NCI-H774 (cell line): ENCODE results near the gene MAML3.
"Not testable (repeated sequence)": the region's sequence is repeated elsewhere in the genome, so short reads cannot be mapped to it uniquely, and the experiment has no call there.

Experiments
- DNase-seq: peaks from one replicate; lab custom pipeline; 2025; lab: John Stamatoyannopoulos, UW

MAML3 gene

DNA sequence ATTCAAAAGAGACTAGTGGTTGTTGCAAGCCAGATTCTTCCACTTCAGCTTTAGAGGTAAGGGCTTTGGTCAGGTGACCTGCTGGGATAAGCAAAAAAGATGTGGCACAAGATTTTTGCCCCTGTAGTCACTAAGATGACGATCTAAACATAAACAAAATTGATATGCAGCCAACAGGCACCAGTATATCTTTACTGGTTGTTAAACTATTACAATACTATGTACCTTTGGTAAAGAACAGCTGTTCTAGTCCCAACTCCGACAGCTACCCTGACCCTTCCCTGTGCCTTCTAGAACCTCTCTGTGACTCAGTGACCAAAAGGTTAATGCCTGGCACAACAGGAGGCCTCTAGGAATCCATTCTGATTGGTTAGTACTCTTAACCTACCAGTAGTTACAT is 428.7 kb downstream of the MAML3 start:
- DNase-seq, result no peak

DNA sequence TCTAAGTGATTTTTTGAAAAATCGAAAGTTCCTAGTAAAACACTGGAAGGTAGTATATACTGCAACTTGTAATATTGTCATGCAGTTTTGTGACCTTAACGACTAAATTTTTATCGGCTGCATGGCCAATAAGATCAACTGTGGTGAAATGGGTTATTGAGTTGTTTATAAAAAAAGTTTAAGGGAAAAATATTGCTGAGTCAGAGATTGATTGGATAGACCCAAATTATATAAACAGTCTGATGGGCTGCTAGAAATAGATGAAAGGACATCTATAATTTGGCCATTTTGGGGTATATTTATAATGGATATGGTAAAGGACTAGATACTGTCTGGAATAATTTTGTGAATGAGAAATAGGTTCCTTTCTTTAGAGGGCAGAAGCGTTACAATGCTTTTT is 432.2 kb downstream of the MAML3 start:
- no peak for DNase-seq

DNA sequence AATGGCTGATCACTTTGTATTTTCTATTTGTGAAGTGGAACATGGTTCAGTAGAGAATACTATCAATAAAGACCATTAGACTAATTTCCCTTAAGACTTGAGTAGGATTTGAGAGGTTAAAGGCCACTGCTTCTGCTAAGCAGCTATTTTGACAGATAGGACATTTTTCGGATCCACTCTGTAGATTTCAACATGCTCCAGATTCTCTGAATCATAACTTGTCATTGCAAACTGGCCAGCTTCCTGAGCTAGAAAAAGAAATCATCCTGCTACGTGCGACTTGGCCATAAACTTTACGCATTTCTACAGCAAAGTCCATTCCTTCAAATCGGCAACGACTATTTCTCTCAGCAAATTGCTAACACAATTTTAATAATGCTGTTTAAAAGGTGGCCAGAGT is 433.2 kb downstream of the MAML3 start:
- no peak for DNase-seq

DNA sequence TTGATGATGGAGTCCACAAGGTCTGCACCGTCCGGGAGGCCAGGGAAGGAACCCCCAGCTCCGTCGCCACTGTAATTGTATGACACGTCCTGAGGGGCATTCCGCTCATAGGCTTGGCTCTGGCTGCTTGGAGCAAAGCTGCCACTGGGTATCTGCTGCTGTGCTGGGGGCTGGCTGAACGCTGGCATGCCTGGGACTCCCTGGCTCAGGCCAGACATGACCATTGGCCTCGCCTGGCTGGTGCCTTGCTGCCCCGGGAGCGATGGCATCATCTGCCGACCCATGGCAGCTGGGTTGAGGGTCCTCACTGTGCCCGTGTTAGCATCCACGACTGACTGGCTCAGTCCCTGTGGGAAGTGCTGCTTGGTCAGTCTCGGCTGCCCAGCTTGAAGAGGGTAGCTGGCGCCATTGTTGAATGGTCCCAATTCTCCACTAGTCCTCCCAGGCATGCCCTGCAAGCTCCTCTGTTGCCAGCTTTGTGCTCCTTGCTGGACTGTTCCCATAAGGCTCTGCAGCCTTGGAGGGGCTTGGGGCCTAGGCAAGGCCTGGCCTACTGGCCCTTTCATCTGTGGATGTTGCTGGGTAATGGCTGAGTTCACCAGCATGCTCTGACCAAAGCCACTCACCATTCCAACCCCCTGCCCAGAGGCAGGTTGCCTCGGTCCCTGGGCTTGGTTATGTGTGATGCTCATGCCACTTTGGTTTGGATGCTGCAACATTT is 434.4 kb downstream of the MAML3 start:
- DNase-seq, result no peak

GRCh38 chr4:139718833-139719232 is 435.2 kb downstream of the MAML3 start:
- DNase-seq, result no peak

DNA sequence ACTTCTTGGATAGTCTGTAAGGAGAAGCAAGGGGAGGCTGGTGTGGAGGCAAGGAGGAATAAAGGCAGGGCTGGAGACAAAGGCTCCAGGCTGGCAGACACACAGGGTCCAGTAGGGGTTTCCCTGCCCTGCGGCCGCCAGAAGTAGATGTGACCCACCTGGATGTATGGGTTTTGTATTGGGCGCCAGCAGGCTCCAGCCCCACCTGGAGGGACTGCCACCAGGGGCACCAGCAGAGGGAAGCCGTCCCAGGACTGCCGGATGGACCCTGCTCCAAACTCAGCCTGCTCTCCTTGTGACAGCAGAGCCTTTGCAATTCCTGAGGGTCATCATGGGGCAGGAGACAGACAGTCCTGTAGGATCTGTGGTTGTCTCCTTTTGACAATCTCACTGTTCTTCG is 435.6 kb downstream of the MAML3 start:
- DNase-seq, result no peak

DNA sequence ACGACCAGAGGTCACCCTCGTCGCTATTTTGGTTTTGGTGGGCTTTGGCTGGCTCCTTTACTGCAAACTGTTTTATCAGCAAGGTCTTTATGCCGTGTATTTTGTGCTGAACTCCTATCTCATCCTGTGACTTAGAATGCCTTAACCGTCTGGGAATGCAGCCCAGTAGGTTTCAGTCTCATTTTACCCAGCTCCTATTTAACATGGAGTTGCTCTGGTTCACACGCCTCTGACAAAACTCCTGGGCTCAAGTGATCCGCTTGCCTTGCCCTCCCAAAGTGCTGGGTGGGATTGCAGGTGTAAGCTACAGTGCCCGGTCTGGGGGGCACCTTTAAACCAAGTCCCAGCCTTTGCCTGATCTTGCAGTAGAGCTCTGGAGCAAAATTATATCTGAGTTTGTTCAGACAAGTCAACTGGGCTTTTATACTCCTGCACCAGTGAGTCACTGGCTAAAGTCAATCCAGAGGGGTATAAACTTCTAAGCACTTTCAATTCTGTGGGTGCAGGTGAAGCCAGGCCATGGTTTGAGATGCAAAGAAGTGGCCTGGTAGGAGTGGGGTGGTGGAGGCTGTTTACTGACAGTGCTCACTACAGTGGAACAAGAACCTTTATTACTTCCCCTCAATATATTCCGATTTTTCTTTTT is 438.1 kb downstream of the MAML3 start:
- DNase-seq, result no peak

DNA sequence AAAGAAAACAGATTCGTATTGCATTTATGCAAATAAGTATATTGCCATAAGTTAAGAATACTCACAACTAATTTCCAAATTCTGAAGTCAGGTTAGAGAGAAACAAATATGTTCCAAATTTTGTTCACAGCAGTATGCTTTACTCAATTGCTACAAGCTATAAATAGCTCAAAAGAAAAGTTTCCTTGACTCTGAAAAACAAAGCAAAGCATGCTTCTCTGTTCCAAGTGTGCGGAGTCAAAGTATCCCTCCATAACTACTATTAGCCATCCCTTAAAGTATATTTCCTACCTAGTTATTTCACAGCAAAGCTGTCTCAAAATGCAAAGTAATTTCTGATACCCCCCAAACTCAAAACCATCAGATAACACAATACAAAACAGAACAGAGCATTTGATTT is 441.1 kb downstream of the MAML3 start:
- DNase-seq, result no peak

DNA sequence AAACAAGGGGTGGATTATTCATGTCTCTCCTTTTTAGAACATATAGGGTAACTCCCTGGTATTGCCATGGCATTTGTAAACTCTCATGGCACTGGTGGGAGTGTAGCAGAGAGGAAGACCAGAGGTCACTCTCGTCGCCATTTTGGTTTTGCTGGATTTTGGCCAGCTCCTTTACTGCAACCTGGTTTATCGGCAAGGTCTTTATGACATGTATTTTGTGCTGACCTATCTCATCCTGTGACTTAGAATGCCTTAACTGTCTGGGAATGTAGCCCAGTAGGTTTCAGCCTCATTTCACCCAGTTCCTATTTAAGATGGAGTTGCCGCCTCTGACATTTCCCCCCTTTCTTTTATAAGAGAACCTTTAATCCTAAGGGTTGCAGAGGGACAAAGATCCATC is 442.5 kb downstream of the MAML3 start:
- DNase-seq, result no peak

- DNase-seq, result no peak
Measured at GRCh38 chr4:139710073-139710472, 443.9 kb downstream of the MAML3 start.

- no peak for DNase-seq
Measured at GRCh38 chr4:139709660-139710059, 444.3 kb downstream of the MAML3 start.

- DNase-seq, result no peak
Measured at GRCh38 chr4:139704915-139705485, 449.0 kb downstream of the MAML3 start.

DNA sequence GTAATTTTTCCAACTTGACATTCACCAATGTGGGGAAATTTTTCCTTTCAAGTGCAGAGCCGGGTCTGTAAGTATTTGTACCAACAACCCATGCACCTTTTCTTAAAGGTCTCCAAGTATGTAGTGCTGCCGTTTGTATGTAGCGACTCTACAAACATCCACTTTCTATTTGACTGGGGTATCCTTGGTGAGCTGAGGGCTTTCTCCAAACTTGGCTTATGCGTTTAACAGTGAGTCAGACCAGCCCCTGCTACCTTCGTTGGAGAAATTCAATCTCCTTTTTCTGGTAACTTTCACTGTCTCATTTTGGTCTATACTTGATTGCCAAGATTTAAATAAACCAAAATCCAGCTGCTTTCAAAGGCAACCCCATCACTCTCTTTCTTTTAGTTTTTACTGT is 453.4 kb downstream of the MAML3 start:
- no peak for DNase-seq

DNA sequence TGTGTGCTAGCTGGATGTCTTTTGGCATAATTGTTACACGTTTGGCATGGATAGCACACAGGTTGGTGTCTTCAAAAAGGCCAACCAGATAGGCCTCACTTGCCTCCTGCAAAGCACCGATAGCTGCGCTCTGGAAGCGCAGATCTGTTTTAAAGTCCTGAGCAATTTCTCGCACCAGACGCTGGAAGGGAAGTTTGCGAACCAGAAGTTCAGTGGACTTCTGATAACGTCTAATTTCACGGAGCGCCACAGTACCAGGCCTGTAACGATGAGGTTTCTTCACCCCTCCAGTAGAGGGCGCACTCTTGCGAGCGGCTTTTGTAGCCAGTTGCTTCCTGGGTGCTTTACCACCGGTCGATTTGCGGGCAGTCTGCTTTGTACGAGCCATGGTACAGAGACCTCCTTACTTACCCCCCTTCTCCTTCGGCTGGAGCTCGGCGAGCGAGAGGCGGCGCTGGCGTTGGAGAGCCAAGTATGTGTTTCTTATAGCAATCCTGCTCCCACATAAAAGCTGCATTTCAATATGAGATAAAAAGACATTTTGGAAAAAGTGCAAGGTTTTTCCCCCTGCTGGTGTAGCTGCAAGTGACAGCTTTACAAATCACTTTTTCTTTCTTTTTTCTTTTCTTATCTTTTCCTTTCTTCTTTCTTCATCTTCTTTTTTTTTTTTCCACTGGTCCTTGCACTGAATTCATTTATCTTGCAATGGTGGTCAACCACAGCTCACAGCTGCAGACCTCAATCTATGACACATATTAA is 455.6 kb downstream of the MAML3 start:
- not testable (repeated sequence) for DNase-seq

GRCh38 chr4:139696491-139696890 is 457.5 kb downstream of the MAML3 start:
- no peak for DNase-seq

GRCh38 chr4:139694522-139695107 is 459.4 kb downstream of the MAML3 start:
- DNase-seq, result no peak

DNA sequence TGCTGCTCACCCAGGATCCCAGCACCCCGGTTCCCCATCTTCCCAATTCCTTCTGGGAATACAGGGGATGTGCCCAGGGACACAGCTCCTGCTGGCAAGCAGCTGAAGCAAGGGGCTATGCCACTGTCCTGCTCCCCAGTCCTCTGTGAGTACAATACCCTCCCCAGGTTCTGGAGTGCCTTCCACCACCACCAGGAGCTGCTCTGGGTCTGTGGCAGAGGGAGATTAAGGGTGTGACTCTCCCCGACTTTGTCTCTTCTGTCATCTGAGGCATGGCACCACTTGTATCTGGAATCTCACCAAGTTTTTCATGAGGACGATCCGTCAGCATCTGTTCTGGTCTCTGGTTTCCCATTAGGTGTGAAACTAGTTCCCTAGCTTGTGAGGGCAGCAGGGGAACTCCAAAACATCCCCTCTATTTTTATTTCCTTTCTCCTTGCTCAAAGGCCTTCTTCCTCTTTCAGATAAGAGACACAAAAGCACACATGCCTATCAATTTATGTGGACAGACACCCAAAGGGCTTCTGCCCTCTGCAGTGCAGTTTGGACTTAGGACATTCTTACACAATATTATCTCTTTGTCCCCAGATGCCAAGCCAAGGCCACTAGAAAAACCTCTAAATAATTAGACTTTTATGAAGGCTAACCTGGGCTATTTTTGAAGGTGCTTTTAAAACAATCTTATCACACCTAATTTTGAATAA is 461.5 kb downstream of the MAML3 start:
- no peak for DNase-seq

- DNase-seq, result no peak
Measured at GRCh38 chr4:139690419-139690818, 463.6 kb downstream of the MAML3 start.

DNA sequence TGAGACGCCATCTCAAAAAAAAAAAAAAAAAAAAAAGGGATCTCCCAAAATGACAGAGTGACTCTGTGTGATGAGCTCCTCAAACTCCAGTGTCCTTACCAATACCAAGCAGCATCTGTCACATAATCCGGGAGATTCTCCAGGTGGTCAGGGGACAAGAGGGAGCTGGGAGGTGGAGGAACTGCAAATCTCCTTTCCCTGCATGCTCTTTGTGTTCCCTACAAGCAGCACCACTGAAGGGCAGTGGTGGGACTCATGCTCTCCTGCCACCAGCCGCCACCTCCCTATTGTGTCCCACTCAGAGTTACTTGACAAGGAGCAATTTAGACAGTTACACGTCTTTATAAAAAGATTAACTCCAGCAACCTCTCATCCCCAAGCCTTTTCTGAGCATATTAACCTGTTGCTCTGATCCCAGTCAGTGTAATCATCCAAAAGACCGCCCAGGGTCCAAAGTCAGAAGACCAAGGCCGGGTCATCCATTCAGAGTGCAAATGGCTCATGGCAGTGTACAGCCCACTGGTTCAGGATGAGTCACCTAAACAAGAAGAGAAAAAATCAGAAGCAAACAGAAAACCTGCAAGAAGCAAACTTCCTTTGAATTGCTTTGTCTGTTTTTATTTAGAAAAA is 464.8 kb downstream of the MAML3 start:
- no peak for DNase-seq

DNA sequence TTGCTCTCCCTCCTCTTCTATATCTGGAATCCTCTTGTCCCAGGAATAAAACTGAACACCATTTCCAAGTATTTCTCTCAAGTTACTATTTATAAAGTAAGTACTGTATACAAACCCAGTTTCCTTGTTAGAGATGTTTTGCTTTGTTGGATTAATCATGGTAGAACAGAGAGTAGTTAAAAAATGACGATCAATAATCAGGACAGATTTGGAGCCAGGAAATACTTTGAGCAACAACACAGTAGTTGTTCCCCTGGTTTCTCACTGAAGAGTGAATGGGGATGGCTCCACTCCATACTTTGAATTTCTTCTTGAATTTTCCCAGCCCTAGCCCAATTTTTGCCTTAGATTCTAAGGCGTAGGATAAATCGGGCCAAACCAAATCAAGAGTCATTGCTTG is 467.0 kb downstream of the MAML3 start:
- DNase-seq, result no peak

GRCh38 chr4:139686130-139686529 is 467.9 kb downstream of the MAML3 start:
- DNase-seq, result no peak
